HG03520 (cell line): ENCODE results near the gene SLC25A13.
A peak's percentile ranks its signal among the peaks of the same experiment; 100 is the strongest.
"Not testable (repeated sequence)": the region's sequence is repeated elsewhere in the genome, so short reads cannot be mapped to it uniquely, and the experiment has no call there.

ENCODE experiments used
- ATAC-seq: cut with Tn5 transposase; IDR thresholded peaks from one replicate; pipeline ENCODE4 v1.9.1; 2021; ENCODE audit warnings: mild to moderate bottlenecking, moderate library complexity; ENCODE audit not compliant: unreplicated experiment

The SLC25A13 gene

DNA sequence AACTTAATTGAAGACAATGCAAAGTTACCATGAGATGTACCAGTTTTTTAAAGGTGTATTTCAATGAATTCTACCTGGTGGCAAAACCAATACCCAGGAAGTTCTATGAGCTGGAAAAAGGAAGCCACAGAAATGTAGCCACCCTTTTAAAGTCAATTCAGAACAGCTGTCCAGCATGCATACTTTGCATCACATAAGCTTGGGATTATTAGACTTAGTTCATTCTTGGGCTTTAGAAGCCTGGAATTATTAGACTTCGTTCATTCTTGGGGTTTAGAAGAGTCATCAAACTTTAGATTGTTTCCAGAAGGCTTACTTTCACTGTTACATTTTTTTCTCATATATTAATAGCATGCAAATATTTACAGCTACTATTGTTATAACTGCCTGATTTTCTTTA is 20.9 kb downstream of the SLC25A13 start:
- no peak for ATAC-seq

- ATAC-seq: no peak
Measured at GRCh38 chr7:96300502-96300901, 21.4 kb downstream of the SLC25A13 start.

DNA sequence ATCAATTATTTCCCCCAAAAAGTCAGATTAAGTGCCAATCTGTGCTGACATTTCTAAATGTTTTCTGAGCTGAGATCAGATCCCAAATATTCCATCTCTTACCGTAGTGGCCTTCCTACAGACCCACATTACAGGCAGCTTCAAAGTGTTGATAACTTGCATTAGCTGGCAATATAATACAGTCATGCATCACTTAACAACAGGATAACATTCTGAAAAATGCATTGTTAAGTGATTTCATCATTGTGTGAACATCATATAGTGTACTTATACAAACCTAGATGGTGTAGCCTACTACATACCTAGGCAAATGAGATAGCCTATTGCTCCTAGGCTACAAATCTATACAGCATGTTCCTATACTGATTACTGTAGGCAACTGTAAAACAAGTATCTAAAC is 22.4 kb downstream of the SLC25A13 start:
- no peak for ATAC-seq

GRCh38 chr7:96297876-96298275 is 24.0 kb downstream of the SLC25A13 start:
- ATAC-seq: no peak

DNA sequence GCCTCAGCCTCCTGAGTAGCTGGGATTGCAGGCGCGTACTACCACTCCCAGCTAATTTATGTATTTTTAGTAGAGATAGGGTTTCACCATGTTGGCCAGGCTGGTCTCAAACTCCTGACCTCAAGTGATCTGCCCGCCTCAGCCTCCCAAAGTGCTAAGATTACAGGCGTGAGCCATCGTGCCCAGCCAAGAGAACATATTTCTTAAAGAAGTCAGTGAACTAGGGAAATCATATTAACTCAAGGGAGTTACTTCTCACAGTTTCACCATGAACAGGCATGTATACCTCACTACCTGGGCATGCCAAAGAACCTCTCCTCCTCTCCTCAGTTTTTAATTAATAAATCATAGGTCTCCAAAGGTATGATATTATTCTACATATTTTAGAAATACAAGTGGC is 24.5 kb downstream of the SLC25A13 start:
- ATAC-seq: not testable (repeated sequence)

GRCh38 chr7:96293911-96294310 is 28.0 kb downstream of the SLC25A13 start:
- not testable (repeated sequence) for ATAC-seq

DNA sequence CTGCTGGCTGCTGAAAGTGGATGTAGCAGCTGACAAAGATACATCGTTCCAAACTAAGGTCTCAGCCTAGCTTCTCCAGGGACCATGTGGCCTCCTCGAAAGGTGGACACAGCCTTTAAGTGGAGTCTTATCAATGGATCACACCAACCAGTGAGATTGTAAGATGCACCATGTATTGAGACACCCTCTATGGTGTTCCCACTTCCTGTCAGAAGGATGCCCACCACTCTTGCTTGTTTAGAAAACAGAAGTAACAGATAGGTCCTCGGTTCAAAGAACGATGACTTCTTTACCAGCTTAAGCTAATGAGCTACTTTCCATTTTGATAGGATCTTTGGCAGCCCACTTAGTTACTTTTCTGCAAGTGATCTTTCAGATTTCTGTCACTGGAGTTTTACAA is 34.3 kb downstream of the SLC25A13 start:
- no peak for ATAC-seq

GRCh38 chr7:96287132-96287531 is 34.8 kb downstream of the SLC25A13 start:
- ATAC-seq: no peak

DNA sequence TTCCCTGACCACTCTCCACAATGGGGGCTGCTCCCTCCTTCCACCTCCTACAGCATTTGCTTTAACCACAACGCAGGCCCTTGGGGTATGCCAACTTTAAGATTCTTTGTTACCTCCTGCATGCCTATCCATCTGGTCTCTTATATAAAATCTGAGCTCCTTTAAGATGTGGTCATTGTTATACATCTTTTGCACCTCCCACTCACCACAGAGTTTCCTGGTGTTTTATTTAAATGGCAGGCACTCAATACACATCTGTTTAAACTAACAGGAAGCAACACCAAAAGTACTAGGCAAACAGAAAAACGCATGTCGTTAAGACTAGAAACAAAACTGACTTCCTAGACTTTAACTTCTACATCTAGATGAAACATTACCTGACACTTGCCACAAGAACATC is 36.3 kb downstream of the SLC25A13 start:
- ATAC-seq: peak; percentile 71

- no peak for ATAC-seq
Measured at GRCh38 chr7:96284835-96285234, 37.1 kb downstream of the SLC25A13 start.

DNA sequence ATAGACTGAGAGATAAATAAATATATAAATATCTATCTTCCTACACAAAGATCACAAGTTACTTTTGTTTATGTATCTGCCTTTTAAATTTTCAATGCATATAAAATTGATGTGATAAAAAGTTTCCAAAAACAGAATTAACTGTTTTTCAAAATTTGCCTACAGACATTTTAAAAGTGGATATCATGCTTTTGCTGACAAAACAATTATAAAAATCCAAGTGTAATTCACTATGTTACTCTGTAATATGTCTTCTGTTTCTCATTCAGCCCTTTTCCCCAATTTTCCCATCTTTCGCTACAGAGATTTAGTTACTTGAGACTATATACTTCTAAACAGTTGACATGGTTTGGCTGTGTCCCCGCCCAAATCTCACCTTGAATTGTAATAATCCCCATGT is 37.7 kb downstream of the SLC25A13 start:
- no peak for ATAC-seq

GRCh38 chr7:96282835-96283234 is 39.1 kb downstream of the SLC25A13 start:
- no peak for ATAC-seq

GRCh38 chr7:96277921-96278320 is 44.0 kb downstream of the SLC25A13 start:
- no peak for ATAC-seq

GRCh38 chr7:96276019-96276418 is 45.9 kb downstream of the SLC25A13 start:
- ATAC-seq: no peak

DNA sequence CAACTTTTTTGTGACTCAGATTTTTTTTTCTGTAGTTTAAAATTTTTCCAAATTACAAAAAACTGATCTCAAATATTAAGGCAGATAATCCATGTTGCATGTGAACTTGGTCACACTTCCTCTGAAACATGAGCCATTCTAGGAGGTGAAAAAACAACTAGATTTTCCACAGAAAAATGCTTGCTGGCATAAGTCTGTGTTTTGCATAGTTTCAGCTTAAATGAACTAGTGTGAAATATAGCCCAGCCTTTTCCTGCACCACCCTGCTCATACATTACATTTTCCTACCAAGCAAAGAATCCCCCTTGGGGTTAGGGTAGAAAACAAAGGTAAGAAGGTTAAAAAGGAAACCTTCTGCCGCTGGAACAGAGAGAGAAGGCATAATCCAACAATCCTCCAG is 48.2 kb downstream of the SLC25A13 start:
- no peak for ATAC-seq

DNA sequence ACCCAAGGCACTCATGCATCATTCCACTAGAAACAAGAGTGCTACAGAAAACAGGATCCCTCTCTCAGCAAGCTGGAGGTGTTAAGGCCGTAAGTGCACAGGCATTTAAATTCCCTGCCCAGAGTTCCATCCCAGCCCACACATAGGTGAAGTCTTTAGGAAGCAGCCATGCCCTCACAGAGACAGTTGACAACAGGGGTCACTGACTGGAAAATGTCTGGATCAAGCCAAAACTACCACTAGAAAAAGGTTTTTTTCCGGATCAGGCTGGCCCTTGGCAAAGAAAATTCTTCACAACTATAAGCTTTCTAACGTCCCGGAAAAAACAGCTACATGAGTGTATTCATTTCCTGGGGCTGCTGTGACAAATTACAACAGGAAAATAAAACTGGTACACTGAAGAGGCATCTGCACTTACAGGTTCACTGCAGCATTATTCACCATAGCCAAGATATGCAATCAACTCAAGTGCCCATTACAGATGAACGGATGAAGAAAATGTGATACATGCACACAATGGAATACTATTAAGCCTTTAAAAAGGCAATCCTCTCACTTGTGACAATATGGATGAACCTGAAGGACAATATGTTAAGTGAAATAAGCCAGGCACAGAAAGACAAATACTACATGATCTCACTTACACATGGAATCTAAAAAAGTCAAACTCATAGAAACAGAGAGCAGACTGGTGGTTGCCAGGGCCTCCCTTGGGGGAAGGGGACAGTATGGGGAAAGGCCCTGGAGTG is 52.5 kb downstream of the SLC25A13 start:
- ATAC-seq: no peak

- ATAC-seq: no peak
Measured at GRCh38 chr7:96266580-96266979, 55.3 kb downstream of the SLC25A13 start.

DNA sequence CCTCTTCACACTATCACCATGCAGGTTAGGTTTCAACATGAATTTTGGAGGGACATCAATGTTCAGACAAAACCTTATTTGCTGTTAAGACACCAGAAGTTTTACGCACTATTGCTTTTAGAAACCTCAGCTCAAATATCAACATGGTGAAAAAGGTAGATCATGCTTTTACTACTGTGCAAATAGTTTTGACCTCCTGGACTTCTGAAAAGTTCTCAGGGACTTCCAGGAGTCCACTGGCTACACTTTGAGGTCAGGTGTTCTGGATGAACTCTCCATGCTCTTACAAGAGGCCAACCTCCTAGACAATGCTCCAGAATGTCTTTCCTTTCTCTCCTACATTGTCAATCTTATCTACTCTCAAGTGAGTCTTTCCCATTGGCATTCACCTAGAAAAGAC is 55.9 kb downstream of the SLC25A13 start:
- ATAC-seq: no peak

DNA sequence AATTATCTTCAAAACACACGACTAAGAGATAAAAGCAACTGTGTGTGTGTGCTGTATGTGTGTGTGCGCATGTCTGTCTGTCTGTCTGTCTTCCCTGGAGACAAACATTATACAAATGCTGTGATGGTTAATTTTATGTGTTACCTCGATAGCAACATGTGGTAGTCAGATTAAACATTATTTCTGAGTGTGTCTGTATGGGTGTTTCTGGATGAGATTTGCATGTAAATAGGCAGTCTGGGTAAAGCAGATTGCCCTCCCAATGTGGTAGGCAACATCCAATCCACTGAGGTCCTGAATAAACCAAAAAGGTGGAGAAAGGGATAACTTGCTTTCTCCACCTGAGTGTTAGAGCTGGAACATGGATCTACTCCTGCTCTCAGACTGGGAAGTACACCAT is 67.9 kb downstream of the SLC25A13 start:
- no peak for ATAC-seq

DNA sequence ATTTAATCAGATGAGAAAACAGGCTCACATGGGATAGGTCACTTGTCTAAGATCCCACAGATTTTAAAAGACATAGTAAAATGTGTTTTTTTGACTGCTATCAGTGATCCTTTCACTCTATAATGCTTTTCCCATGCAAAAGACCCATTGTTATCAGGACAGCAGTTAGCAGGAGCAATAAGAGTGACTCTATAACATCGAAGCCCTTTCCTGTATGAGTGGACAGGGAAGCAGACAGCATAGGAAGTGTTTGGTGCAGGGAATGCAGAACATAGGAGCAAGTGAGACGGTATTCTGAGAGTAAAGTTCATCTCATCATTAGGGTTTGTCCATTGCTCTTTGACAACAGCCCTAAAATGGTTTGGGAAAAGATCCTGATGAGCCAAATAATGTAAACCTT is 68.5 kb downstream of the SLC25A13 start:
- ATAC-seq: no peak

DNA sequence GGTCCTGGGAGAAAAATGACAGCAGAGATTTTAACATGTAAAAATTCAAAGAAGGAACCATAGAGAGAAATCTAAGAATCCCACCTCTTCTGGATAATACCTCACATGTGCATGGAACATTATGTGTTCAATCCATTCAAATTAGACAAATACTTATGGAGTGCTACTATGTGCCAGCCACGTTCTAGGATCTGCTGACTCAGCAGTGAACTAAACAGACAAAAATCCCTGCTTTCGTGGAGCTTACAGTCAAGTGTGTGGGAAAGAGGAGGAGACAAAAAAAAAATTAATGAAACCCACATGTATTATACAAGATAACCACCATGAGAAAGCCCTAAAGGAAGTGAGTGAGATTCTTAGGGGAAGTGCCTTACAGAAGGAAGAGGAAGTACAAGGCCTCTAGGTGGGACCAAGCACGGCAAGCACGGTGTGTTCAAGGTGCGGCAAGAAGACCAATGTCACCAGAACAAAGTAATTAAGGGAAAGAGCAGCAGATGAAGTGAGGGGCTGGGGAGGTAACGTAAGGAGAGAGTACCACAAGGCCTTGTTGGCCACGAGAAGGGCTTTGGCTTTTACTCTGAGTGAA is 71.0 kb downstream of the SLC25A13 start:
- ATAC-seq: no peak

DNA sequence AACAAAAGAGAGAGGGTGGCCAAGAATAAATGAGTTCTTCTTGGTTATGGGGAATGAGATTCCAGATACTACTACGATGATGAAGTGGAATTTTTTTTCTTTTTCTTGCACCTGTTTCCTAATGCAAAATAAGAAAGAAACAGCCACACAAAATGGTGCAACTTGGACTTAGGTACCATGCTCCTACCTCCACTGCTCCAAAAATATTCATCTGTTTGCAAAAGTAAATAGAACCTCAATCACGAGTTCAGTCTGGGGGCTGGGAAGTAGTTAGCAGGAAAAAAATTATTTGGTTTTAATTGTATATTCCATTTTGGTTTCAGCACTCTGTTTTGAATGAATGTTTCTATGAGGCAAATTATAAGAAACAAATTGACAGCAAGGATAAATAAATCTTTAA is 73.5 kb downstream of the SLC25A13 start:
- ATAC-seq: no peak

DNA sequence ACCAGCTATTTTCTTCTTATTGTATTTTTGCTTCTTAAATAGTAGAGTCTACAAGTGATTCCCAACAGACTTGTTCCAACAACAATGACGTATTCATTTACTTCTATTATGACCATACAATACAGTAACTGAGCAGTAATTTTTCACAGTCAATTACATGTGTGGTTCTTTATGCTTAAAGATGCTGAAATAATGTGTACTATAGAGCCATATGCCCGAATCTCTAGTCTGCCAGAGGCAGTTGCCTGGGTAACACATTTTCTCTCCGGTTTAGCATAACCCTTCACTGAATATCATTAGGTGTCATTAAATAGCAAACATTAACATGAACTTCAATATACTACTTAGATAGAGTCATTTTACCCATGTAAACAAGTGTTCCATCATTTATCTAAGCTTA is 75.0 kb downstream of the SLC25A13 start:
- ATAC-seq: no peak
